HepG2 (cell line): Measurements from ENCODE around the gene BMP8A. TPM values are rescaled to one million over a fixed set of nuclear protein-coding genes. Genes with fewer than 3 reads are reported as not detected.

Experiments used
- ATAC-seq: fragments of 200-7000 bp; cut with Tn5 transposase; 3 replicates; pipeline ENCODE4 v1.9.1; 2020; ENCODE audit warnings: mild to moderate bottlenecking, moderate library complexity
- BruUV-seq: library from RNA; stranded (reverse); fragments of 400-500 nt; replicated peaks from 2 replicates; lab custom pipeline; 2021; lab: Mats Ljungman, UMichigan
- CTCF ChIA-PET: fragments of 300-600 bp; formaldehyde crosslinking; extraction: SDS; loops from one replicate; lab custom pipeline; 2021; ENCODE audit warnings: low total read pairs, inconsistent platforms, low intra/inter-chr PET ratio; lab: Yijun Ruan, JAX
- POLR2A ChIA-PET: fragments of 350-600 bp; sonication (Branson Sonifier 250); formaldehyde crosslinking; loops from one replicate; lab custom pipeline; 2020; ENCODE audit warnings: antibody characterized with exemption, inconsistent platforms; lab: Yijun Ruan, JAX
- DNase-seq: peaks from one replicate; pipeline ENCODE4 v3.0.0-alpha.2; 2015; ENCODE audit warnings: low spot score
- FAIRE-seq: peaks from 3 replicates; lab custom pipeline; 2011; peaks lifted over from hg19 to GRCh38; lab: Jason Lieb, UNC
- H2AFZ ChIP-seq: one replicate; pipeline ENCODE4 v1.6.1; 2011; ENCODE audit warnings: low read length, inconsistent platforms
- H3K27ac ChIP-seq: fragments of 300-600 bp; 3 replicates; pipeline ENCODE4 v1.8.0; 2011; ENCODE audit warnings: mixed run types, mild to moderate bottlenecking, mixed read lengths, low read length, inconsistent platforms; ENCODE audit not compliant: insufficient read depth; ENCODE audit errors: extremely low read length
- H3K27me3 ChIP-seq, 2 experiments: fragments of 200-600 bp in 1 of 2; 2 replicates in 1 of 2; 3 replicates in 1 of 2; pipeline versions ENCODE4 v1.6.0 to v1.8.0; 2011; ENCODE audit warnings: low read length in 2 of 2, mild to moderate bottlenecking in 2 of 2, moderate library complexity in 2 of 2, inconsistent platforms in 1 of 2; ENCODE audit not compliant: insufficient read depth in 2 of 2, control insufficient read depth in 1 of 2
- H3K36me3 ChIP-seq, 2 experiments: fragments of 200-600 bp in 1 of 2; replicated peaks in 1 of 2; 2 replicates in 1 of 2; 3 replicates in 1 of 2; pipeline versions ENCODE4 v1.5.1 to v1.8.0; 2011; ENCODE audit warnings: low read length in 2 of 2, inconsistent platforms in 1 of 2; ENCODE audit not compliant: insufficient read depth in 2 of 2, control insufficient read depth in 1 of 2
- H3K4me1 ChIP-seq: 2 replicates; pipeline ENCODE4 v1.5.1; 2012; ENCODE audit warnings: low read length, inconsistent platforms; ENCODE audit not compliant: insufficient read depth
- H3K4me2 ChIP-seq: 2 replicates; pipeline ENCODE4 v1.6.0; 2011; ENCODE audit warnings: low read depth, low read length, inconsistent platforms
- H3K4me3 ChIP-seq, 3 experiments: fragments of 200-600 bp in 1 of 3; sonication (generic), shearing (Covaris generic) in 1 of 3; replicated peaks in 1 of 3; 2 replicates each; pipeline ENCODE4 v1.5.1; 2011 to 2016; ENCODE audit warnings: low read length in 3 of 3, inconsistent platforms in 2 of 3, low read depth in 2 of 3, mild to moderate bottlenecking in 2 of 3, control low read depth in 1 of 3, mixed read lengths in 1 of 3; ENCODE audit not compliant: insufficient read depth in 1 of 3
- H3K79me2 ChIP-seq: one replicate; pipeline ENCODE4 v1.6.1; 2011; ENCODE audit warnings: low read length, inconsistent platforms; ENCODE audit not compliant: insufficient read depth
- H3K9ac ChIP-seq: 2 replicates; pipeline ENCODE4 v1.6.0; 2011; ENCODE audit warnings: mild to moderate bottlenecking, low read depth, low read length, inconsistent platforms; ENCODE audit not compliant: insufficient read depth
- H3K9me3 ChIP-seq: 2 replicates; pipeline ENCODE4 v1.5.1; 2012; ENCODE audit warnings: mild to moderate bottlenecking, low read length
- H4K20me1 ChIP-seq: 2 replicates; pipeline ENCODE4 v1.6.0; 2011; ENCODE audit warnings: inconsistent platforms, mild to moderate bottlenecking, low read length, moderate library complexity; ENCODE audit not compliant: insufficient read depth
- ARHGAP35 ChIP-seq: sonication (generic); formaldehyde crosslinking; IDR thresholded peaks from 2 replicates; pipeline ENCODE4 v1.9.0; 2022; ENCODE audit warnings: mild to moderate bottlenecking, inconsistent platforms, moderate library complexity, missing genetic modification reagents, borderline replicate concordance
- FOXK2 ChIP-seq: fragments of 450-650 bp; IDR thresholded peaks from 2 replicates; pipeline ENCODE4 v1.6.1; 2016
- GLI4 ChIP-seq: sonication (generic); formaldehyde crosslinking; IDR thresholded peaks from 2 replicates; pipeline ENCODE4 v1.5.1; 2020; ENCODE audit warnings: missing genetic modification reagents, mild to moderate bottlenecking, moderate library complexity, borderline replicate concordance
- HOXA3 ChIP-seq: sonication (generic); formaldehyde crosslinking; IDR thresholded peaks from 2 replicates; pipeline ENCODE4 v1.5.0; 2020; ENCODE audit warnings: missing genetic modification reagents
- NCOA5 ChIP-seq: sonication (generic); formaldehyde crosslinking; IDR thresholded peaks from 2 replicates; pipeline ENCODE4 v1.4.0; 2020; ENCODE audit warnings: missing genetic modification reagents
- NFIC ChIP-seq: IDR thresholded peaks from 2 replicates; pipeline ENCODE4 v1.6.1; 2012; ENCODE audit warnings: mild to moderate bottlenecking, low read length, inconsistent platforms
- REXO4 ChIP-seq: sonication (generic); formaldehyde crosslinking; IDR thresholded peaks from 2 replicates; pipeline ENCODE4 v1.8.0; 2022; ENCODE audit warnings: missing genetic modification reagents, mild to moderate bottlenecking, borderline replicate concordance
- SAP130 ChIP-seq: IDR thresholded peaks from 2 replicates; pipeline ENCODE4 v1.6.1; 2016; ENCODE audit warnings: low read depth
- SKI ChIP-seq: fragments of 450-650 bp; IDR thresholded peaks from one replicate; pipeline ENCODE4 v1.6.1; 2018; ENCODE audit warnings: mild to moderate bottlenecking; ENCODE audit not compliant: partially characterized antibody
- SNAI1 ChIP-seq: sonication (generic); formaldehyde crosslinking; IDR thresholded peaks from 2 replicates; pipeline ENCODE4 v1.5.0; 2020; ENCODE audit warnings: mild to moderate bottlenecking, missing genetic modification reagents, borderline replicate concordance
- TOE1 ChIP-seq: sonication (generic); formaldehyde crosslinking; IDR thresholded peaks from 2 replicates; pipeline ENCODE4 v1.4.0; 2020; ENCODE audit warnings: mild to moderate bottlenecking, missing genetic modification reagents
- ZNF292 ChIP-seq: sonication (generic); formaldehyde crosslinking; IDR thresholded peaks from 2 replicates; pipeline ENCODE4 v1.8.1; 2022; ENCODE audit warnings: mild to moderate bottlenecking, low read depth, missing genetic modification reagents, borderline replicate concordance
- ZNF430 ChIP-seq: sonication (generic); formaldehyde crosslinking; IDR thresholded peaks from 2 replicates; pipeline ENCODE4 v1.9.0; 2021; ENCODE audit warnings: mild to moderate bottlenecking, missing genetic modification reagents
- ZNF441 ChIP-seq: sonication (generic); formaldehyde crosslinking; IDR thresholded peaks from 2 replicates; pipeline ENCODE4 v1.7.0; 2021; ENCODE audit warnings: missing genetic modification reagents, borderline replicate concordance
- ZNF879 ChIP-seq: sonication (generic); formaldehyde crosslinking; IDR thresholded peaks from 2 replicates; pipeline ENCODE4 v1.8.1; 2023; ENCODE audit warnings: missing genetic modification reagents
- ZSCAN31 ChIP-seq: sonication (generic); formaldehyde crosslinking; IDR thresholded peaks from 2 replicates; pipeline ENCODE4 v1.5.0; 2020; ENCODE audit warnings: low read depth, mild to moderate bottlenecking, missing genetic modification reagents
- WGBS: methylation state at CpG from one replicate; pipeline ENCODE4 v1.1.6; 2017; ENCODE audit warnings: low lambda C conversion rate; 5-methylcytosine and 5-hydroxymethylcytosine counted together
- in situ Hi-C: cut with HindIII; loops from 2 replicates; pipeline ENCODE4 v1.10.0; 2017; ENCODE audit warnings: low pct_unique_long_range_greater_than_20kb; ENCODE audit not compliant: extremely low pct_ligation_motif_present
- intact Hi-C: fragments of 100-400 bp; cut with micrococcal nuclease; formaldehyde crosslinking; loops from one replicate; pipeline ENCODE4 v1.10.0; 2022; ENCODE audit not compliant: unreplicated experiment
- polyA plus RNA-seq, 8 experiments: library from polyadenylated mRNA; depleted of rRNA in 3 of 8; stranded (reverse) in 7 of 8; unstranded in 1 of 8; fragments of >200 nt; fragmentation: Illumina TruSeq in 4 of 8; extraction: Trizol in 4 of 8; gene quantifications; 2 replicates each; pipeline versions ENCODE4 v1.2.1 to v1.2.3, GENCODE V29; 2011 to 2016; ENCODE audit warnings: low read depth in 4 of 8, missing spikeins in 1 of 8, mixed read lengths in 1 of 8; ENCODE audit not compliant: insufficient read depth in 1 of 8
- total RNA-seq, 5 experiments: library from RNA; depleted of rRNA; stranded (reverse); fragments of >200 nt; fragmentation: Illumina TruSeq; extraction: Trizol; gene quantifications; 2 replicates each; pipeline ENCODE4 v1.2.3, GENCODE V29; 2016; ENCODE audit warnings: low read depth in 1 of 5
- TF ChIP-seq, protein P1 (sequence below): sonication (generic); formaldehyde crosslinking; IDR thresholded peaks from 2 replicates; pipeline ENCODE4 v1.5.1; 2020; ENCODE audit warnings: missing genetic modification reagents, mild to moderate bottlenecking, borderline replicate concordance

BMP8A gene
- total and polyA plus RNA-seq, 2 of the 13 experiments (the other 11 are each of a cell fraction or from before 2014, with no cell fraction given) = 0.05 TPM; not detected in 1

DNA sequence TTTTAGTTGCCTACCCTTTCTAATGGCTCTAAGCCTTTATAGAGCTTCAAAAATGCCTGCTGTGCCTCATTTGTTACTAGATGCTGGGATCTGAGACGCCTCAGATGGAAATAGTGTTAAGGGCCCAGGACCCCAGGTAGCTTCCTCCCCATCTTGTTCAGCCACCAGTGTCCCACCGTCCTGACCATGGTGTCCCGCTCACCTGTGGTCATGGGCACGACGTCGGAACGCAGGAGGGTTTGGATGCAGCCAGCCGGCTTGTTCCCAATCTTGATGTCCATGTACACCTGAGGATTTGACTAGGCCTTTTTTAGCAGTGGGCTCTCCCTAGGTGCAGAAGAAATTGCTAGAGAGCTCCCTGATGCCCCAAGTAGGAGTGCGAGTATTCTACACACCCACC, 54.1 kb downstream of the BMP8A start:
- CTCF ChIA-PET = no interaction called here
- no TSS peak for BruUV-seq
- intact Hi-C loops = no loop called here

More for the DNA sequence above, 54.1 kb downstream of the BMP8A start:
- Histone ChIP-seq H3K4me1 (no peaks in the 10 kb centered on the region), H3K27ac (no peak overlapping the region), H3K27me3 (no peaks in the 10 kb centered on the region), H3K4me3 (no peak overlapping the region), H3K79me2 (no peaks in the 10 kb centered on the region), H3K4me2 (no peak overlapping the region), H2AFZ (no peak overlapping the region), H3K9me3 (no peaks in the 10 kb centered on the region), H4K20me1 (no peaks in the 10 kb centered on the region), H3K36me3 (no peaks in the 10 kb centered on the region; a peak in 2 of 5 replicates), H3K9ac (no peak overlapping the region)
- POLR2A ChIA-PET = no interaction called here
- FAIRE-seq (no peak), DNase-seq (no peak), ATAC-seq (no peak)
- in situ Hi-C loops = loop anchor here (25.0 kb wide), 1 partner anchor 458 kb away; no protein-coding TSS in a partner anchor
- TF ChIP-seq NCOA5 (CRISPR knock-in tag) (no peak), NFIC (no peak), ZNF430 (CRISPR knock-in tag) (no peak), ZNF441 (no peak), ZSCAN31 (no peak), ARHGAP35 (CRISPR knock-in tag) (no peak), SNAI1 (CRISPR knock-in tag) (no peak), TOE1 (CRISPR knock-in tag) (no peak), REXO4 (CRISPR knock-in tag) (no peak), HOXA3 (CRISPR knock-in tag) (no peak), GLI4 (CRISPR knock-in tag) (no peak), ZNF879 (CRISPR knock-in tag) (no peak), ZNF292 (CRISPR knock-in tag) (no peak), FOXK2 (no peak), SKI (no peak), SAP130 (CRISPR knock-in tag) (no peak)
- TF ChIP-seq, protein P1, sequence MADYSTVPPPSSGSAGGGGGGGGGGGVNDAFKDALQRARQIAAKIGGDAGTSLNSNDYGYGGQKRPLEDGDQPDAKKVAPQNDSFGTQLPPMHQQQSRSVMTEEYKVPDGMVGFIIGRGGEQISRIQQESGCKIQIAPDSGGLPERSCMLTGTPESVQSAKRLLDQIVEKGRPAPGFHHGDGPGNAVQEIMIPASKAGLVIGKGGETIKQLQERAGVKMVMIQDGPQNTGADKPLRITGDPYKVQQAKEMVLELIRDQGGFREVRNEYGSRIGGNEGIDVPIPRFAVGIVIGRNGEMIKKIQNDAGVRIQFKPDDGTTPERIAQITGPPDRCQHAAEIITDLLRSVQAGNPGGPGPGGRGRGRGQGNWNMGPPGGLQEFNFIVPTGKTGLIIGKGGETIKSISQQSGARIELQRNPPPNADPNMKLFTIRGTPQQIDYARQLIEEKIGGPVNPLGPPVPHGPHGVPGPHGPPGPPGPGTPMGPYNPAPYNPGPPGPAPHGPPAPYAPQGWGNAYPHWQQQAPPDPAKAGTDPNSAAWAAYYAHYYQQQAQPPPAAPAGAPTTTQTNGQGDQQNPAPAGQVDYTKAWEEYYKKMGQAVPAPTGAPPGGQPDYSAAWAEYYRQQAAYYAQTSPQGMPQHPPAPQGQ (CRISPR knock-in tag) = no peak
- WGBS = 90% methylated on average over 9 of the region's 9 CpGs
